GM12878 (cell line): ENCODE measurements around the gene NIP7. TPM values are rescaled to one million over a fixed set of nuclear protein-coding genes. Genes with fewer than 3 reads are reported as not detected.

Experiments
- ATAC-seq: fragments of 200-7000 bp; cut with Tn5 transposase; 3 replicates; pipeline ENCODE4 v1.9.1; 2020; ENCODE audit warnings: mild to moderate bottlenecking, moderate library complexity
- BruUV-seq: library from RNA; stranded (reverse); fragments of 400-500 nt; replicated peaks from 2 replicates; lab custom pipeline; 2021; lab: Mats Ljungman, UMichigan
- CTCF ChIA-PET: fragments of 300-600 bp; sonication (Branson Sonifier 250); formaldehyde crosslinking; extraction: SDS; loops from one replicate; lab custom pipeline; 2021; ENCODE audit warnings: inconsistent platforms; lab: Yijun Ruan, JAX
- POLR2A ChIA-PET: fragments of 350-600 bp; formaldehyde crosslinking; extraction: SDS; loops from one replicate; lab custom pipeline; 2021; ENCODE audit warnings: inconsistent platforms; lab: Charles Lee
- RAD21 ChIA-PET: fragments of 300-600 bp; sonication (Branson Sonifier 250); formaldehyde crosslinking; loops from one replicate; lab custom pipeline; 2023; ENCODE audit warnings: antibody characterized with exemption; ENCODE audit not compliant: unreplicated experiment; lab: Charles Lee
- SMC1A ChIA-PET: fragments of 300-600 bp; sonication (Branson Sonifier 250); formaldehyde crosslinking; loops from one replicate; lab custom pipeline; 2023; ENCODE audit not compliant: unreplicated experiment, uncharacterized antibody; lab: Charles Lee
- DNase-seq: peaks from one replicate; pipeline ENCODE4 v3.0.0-alpha.2; 2011; ENCODE audit warnings: low read depth, low spot score
- FAIRE-seq: peaks from 3 replicates; lab custom pipeline; 2011; peaks lifted over from hg19 to GRCh38; lab: Jason Lieb, UNC
- H2AFZ ChIP-seq: 2 replicates; pipeline ENCODE4 v1.6.0; 2011; ENCODE audit warnings: low read depth, low read length, control low read depth; ENCODE audit not compliant: control insufficient read depth
- H3K27ac ChIP-seq: 2 replicates; pipeline ENCODE4 v1.5.1; 2011; ENCODE audit warnings: control low read depth; ENCODE audit not compliant: control insufficient read depth, insufficient read depth
- H3K27me3 ChIP-seq, 2 experiments: replicated peaks in 1 of 2; 2 replicates each; pipeline versions ENCODE4 v1.6.0 to v1.6.1; 2011; ENCODE audit warnings: low read length in 1 of 2; ENCODE audit not compliant: control insufficient read depth in 2 of 2, insufficient read depth in 2 of 2
- H3K36me3 ChIP-seq, 2 experiments: 2 replicates each; pipeline ENCODE4 v1.5.1; 2011; ENCODE audit warnings: low read length in 1 of 2; ENCODE audit not compliant: control insufficient read depth in 2 of 2, insufficient read depth in 2 of 2
- H3K4me1 ChIP-seq: 2 replicates; pipeline ENCODE4 v1.6.1; 2011; ENCODE audit warnings: mild to moderate bottlenecking, low read length, moderate library complexity, mixed read lengths; ENCODE audit not compliant: control insufficient read depth, insufficient read depth
- H3K4me2 ChIP-seq: 2 replicates; pipeline ENCODE4 v1.6.0; 2011; ENCODE audit warnings: control low read depth; ENCODE audit not compliant: control insufficient read depth, insufficient read depth
- H3K4me3 ChIP-seq: fragments of 200-600 bp; sonication (generic); 2 replicates; pipeline ENCODE4 v1.5.1; 2016
- H3K79me2 ChIP-seq: 2 replicates; pipeline ENCODE4 v1.6.0; 2011; ENCODE audit warnings: low read length; ENCODE audit not compliant: control insufficient read depth, insufficient read depth
- H3K9ac ChIP-seq: 2 replicates; pipeline ENCODE4 v1.8.0; 2011; ENCODE audit warnings: low read length, control low read depth, mixed read lengths; ENCODE audit not compliant: control insufficient read depth, insufficient read depth
- H3K9me3 ChIP-seq: replicated peaks from 3 replicates; pipeline ENCODE4 v1.5.1; 2011; ENCODE audit warnings: mild to moderate bottlenecking, low read length; ENCODE audit not compliant: control insufficient read depth, insufficient read depth
- H4K20me1 ChIP-seq: 2 replicates; pipeline ENCODE4 v1.6.0; 2011; ENCODE audit not compliant: control insufficient read depth, insufficient read depth
- CBFB ChIP-seq: IDR thresholded peaks from 2 replicates; pipeline ENCODE4 v1.6.1; 2016; ENCODE audit warnings: antibody characterized with exemption, low read depth
- ETV6 ChIP-seq, 2 experiments: fragments of 450-650 bp in 1 of 2; IDR thresholded peaks in 1 of 2; conservative IDR thresholded peaks in 1 of 2; 2 replicates each; pipeline ENCODE4 v1.6.1; 2014; ENCODE audit warnings: antibody characterized with exemption in 1 of 2, borderline replicate concordance in 1 of 2, low read depth in 1 of 2, mild to moderate bottlenecking in 1 of 2, moderate library complexity in 1 of 2
- FOXM1 ChIP-seq: IDR thresholded peaks from 2 replicates; pipeline ENCODE4 v1.6.1; 2012; ENCODE audit warnings: low read depth, mild to moderate bottlenecking, inconsistent platforms, low read length, moderate library complexity
- HDAC2 ChIP-seq: fragments of 200-600 bp; sonication (generic); IDR thresholded peaks from 2 replicates; pipeline ENCODE4 v1.6.1; 2017
- IKZF2 ChIP-seq, 2 experiments: fragments of 450-650 bp; IDR thresholded peaks; 2 replicates each; pipeline ENCODE4 v1.6.1; 2017; ENCODE audit warnings: mild to moderate bottlenecking in 2 of 2, moderate library complexity in 2 of 2
- MAX ChIP-seq: IDR thresholded peaks from 2 replicates; pipeline ENCODE4 v1.6.1; 2012; ENCODE audit warnings: low read depth, low read length, improper control_type of control experiment
- MYB ChIP-seq: fragments of 150-350 bp; IDR thresholded peaks from 2 replicates; pipeline ENCODE4 v1.6.1; 2014; ENCODE audit warnings: mild to moderate bottlenecking, low read depth, low read length, borderline replicate concordance
- SMC3 ChIP-seq: IDR thresholded peaks from 2 replicates; pipeline ENCODE4 v1.6.1; 2011; ENCODE audit warnings: low read length, improper control_type of control experiment, borderline replicate concordance
- SRF ChIP-seq, 2 experiments: IDR thresholded peaks; 2 replicates each; pipeline ENCODE4 v1.6.1; 2011; ENCODE audit warnings: low read depth in 2 of 2, low read length in 2 of 2, mild to moderate bottlenecking in 1 of 2, moderate library complexity in 1 of 2
- ZNF217 ChIP-seq: fragments of 450-650 bp; IDR thresholded peaks from 2 replicates; pipeline ENCODE4 v1.6.1; 2017; ENCODE audit warnings: antibody characterized with exemption, mild to moderate bottlenecking
- ZSCAN29 ChIP-seq: fragments of 450-650 bp; IDR thresholded peaks from 2 replicates; pipeline ENCODE4 v1.6.1; 2017; ENCODE audit warnings: mild to moderate bottlenecking, moderate library complexity
- WGBS: methylation state at CpG from one replicate; pipeline ENCODE4 v1.1.6; 2016; ENCODE audit warnings: low lambda C conversion rate; ENCODE audit not compliant: insufficient replicate concordance, insufficient coverage; ENCODE audit errors: missing lambda C conversion rate; 5-methylcytosine and 5-hydroxymethylcytosine counted together
- in situ Hi-C: fragments of 300-500 bp; cut with MboI; formaldehyde crosslinking; loops from 9 replicates; pipeline ENCODE4 v1.14.3; 2018; ENCODE audit warnings: mixed read lengths
- intact Hi-C: fragments of 100-400 bp; cut with micrococcal nuclease; formaldehyde crosslinking; loops from one replicate; pipeline ENCODE4 v1.14.2; 2022; ENCODE audit not compliant: unreplicated experiment
- polyA plus RNA-seq, 11 experiments: library from polyadenylated mRNA; depleted of rRNA in 4 of 11; unstranded in 6 of 11; stranded (reverse) in 5 of 11; fragments of >200 nt; fragmentation: Nextera tagmentation in 4 of 11; fragmentation: Illumina TruSeq in 1 of 11; extraction: Ambion mirVana in 4 of 11; extraction: Trizol in 1 of 11; gene quantifications; 1 replicate in 1 of 11; 2 replicates in 10 of 11; pipeline versions ENCODE4 v1.2.1 to v1.2.3, GENCODE V29; 2011 to 2016; ENCODE audit warnings: inconsistent platforms in 2 of 11, missing spikeins in 2 of 11, low read depth in 1 of 11
- total RNA-seq, 4 experiments: library from RNA; depleted of rRNA in 3 of 4; stranded (reverse); fragments of >200 nt in 3 of 4; fragmentation: Illumina TruSeq in 1 of 4; extraction: Trizol in 1 of 4; gene quantifications; 2 replicates each; pipeline versions ENCODE4 v1.2.1 to v1.2.3, GENCODE V29; 2013 to 2021

NIP7 gene
- total and polyA plus RNA-seq, 10 of the 15 experiments (the other 5 are each of a cell fraction or from before 2014, with no cell fraction given): 18.8 to 62.9 (median 56.7) TPM

GRCh38 chr16:69302301-69302700 lies 37.3 kb upstream of the NIP7 start:
- RAD21 ChIA-PET: no interaction called here
- TF ChIP-seq CBFB: no peak
- no peak for TF ChIP-seq ZNF217
- no peak for TF ChIP-seq FOXM1
- TF ChIP-seq ZSCAN29: no peak
- Histone ChIP-seq H3K36me3 (peaks cover 0 to 10% of the 10 kb centered on the region in 2 experiments; a peak in 3 of 4 replicates), H3K4me3 (no peak overlapping the region), H4K20me1 (no peaks in the 10 kb centered on the region), H3K27ac (no peak overlapping the region), H3K27me3 (no peaks in the 10 kb centered on the region), H3K79me2 (no peaks in the 10 kb centered on the region), H3K9me3 (no peaks in the 10 kb centered on the region), H3K4me1 (no peaks in the 10 kb centered on the region), H3K4me2 (no peak overlapping the region), H3K9ac (no peak overlapping the region), H2AFZ (no peak overlapping the region)
- in situ Hi-C loops (no loop called here), intact Hi-C loops (no loop called here)
- ATAC-seq (no peak), FAIRE-seq (no peak), DNase-seq (no peak)
- POLR2A ChIA-PET: no interaction called here
- no TSS peak for BruUV-seq
- CTCF ChIA-PET: interaction anchor here (1.2 to 1.5 kb wide), 2 partner anchors 17 to 781 kb away, joined by 5 read pairs; no protein-coding TSS in a partner anchor
- SMC1A ChIA-PET: interaction anchor here (0.6 to 1.2 kb wide), 2 partner anchors 14 to 630 kb away, joined by 3 to 4 read pairs; no protein-coding TSS in a partner anchor
- WGBS: 100% methylated on average over 4 of the region's 4 CpGs

- H3K36me3 ChIP-seq: no peaks in the 10 kb centered on the region; a peak in 3 of 4 replicates
- intact Hi-C loops: no loop called here
- no peak for DNase-seq
- ChIA-PET SMC1A (interaction anchor here (0.6 to 0.7 kb wide), 2 partner anchors 21 to 412 kb away, joined by 3 read pairs; no protein-coding TSS in a partner anchor), RAD21 (no interaction called here), CTCF (no interaction called here), POLR2A (interaction anchor here (0.8 kb wide), 1 partner anchor 117 kb away, joined by 5 read pairs; no protein-coding TSS in a partner anchor)
- H3K4me1 ChIP-seq: no peaks in the 10 kb centered on the region
- no peak for ATAC-seq
- no peak overlapping the region for H3K27ac ChIP-seq
- no peak for FAIRE-seq
- H2AFZ ChIP-seq: no peak overlapping the region
- TF ChIP-seq CBFB: no peak
- no peak for TF ChIP-seq MYB
- TF ChIP-seq SRF (IDR thresholded peaks at IDR 0.05; ENCODE audit: low read depth in 2 of 2, low read length in 2 of 2): no peak
- TF ChIP-seq SMC3: no peak
- TF ChIP-seq IKZF2 (IDR thresholded peaks at IDR 0.05): no peak
- no peak for TF ChIP-seq HDAC2
- TF ChIP-seq ETV6 (conservative IDR thresholded peaks at IDR 0.05 in 1 of 2, IDR thresholded peaks at IDR 0.05 in 1 of 2; ENCODE audit: borderline replicate concordance in 1 of 2, low read depth in 1 of 2): no peak
- TF ChIP-seq MAX: no peak
- no peaks in the 10 kb centered on the region for H3K79me2 ChIP-seq
- no peak overlapping the region for H3K9ac ChIP-seq
- in situ Hi-C loops: no loop called here
- no peaks in the 10 kb centered on the region for H4K20me1 ChIP-seq
- WGBS: 7% methylated on average over 1 of the region's 1 CpG
- H3K9me3 ChIP-seq: no peaks in the 10 kb centered on the region
- H3K4me2 ChIP-seq: no peak overlapping the region
- H3K4me3 ChIP-seq: no peak overlapping the region
- BruUV-seq: no TSS peak
- H3K27me3 ChIP-seq: no peaks in the 10 kb centered on the region
Observed at GRCh38 chr16:69306031-69306430, 33.5 kb upstream of the NIP7 start.
